Lung microvascular endothelial cell (primary cell): ENCODE results near the gene ADSS1. TPM values are rescaled to one million over a fixed set of nuclear protein-coding genes. Genes with fewer than 3 reads are reported as not detected.

Experiments
- DNase-seq, 2 donors: peaks; one replicate each; pipeline versions ENCODE4 v3.0.0 to v3.0.0-alpha.2; 2010; ENCODE audit warnings: low read depth in 2 of 2
- total RNA-seq: library from RNA; depleted of rRNA; stranded (reverse); fragments of >200 nt; gene quantifications from 2 replicates; pipeline ENCODE4 v1.2.1, GENCODE V29; 2014

ADSS1 gene
- total RNA-seq, 1 donor from 2014 or later: 1.8 TPM

DNA sequence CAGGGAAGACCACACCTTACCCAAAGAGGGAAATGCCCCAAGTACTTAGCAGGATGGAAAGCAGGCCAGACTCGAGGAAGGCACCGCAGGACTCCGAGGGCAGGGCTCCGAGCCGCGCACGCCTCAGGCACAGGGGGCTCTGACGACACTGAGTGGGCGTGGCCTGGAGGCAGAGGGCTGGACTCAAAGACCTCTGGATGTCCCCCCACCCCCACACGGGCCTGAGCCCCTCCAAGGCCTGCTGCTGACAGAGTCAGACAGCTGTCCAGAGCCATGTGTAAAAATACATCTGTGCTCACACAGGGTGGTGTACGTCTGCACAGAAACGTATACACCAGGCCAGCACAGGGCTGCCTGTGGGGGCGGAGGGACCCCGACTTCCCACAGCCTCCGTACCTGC lies 70.1 kb downstream of the ADSS1 start:
- DNase-seq: peak; percentile 57 to 62

DNA sequence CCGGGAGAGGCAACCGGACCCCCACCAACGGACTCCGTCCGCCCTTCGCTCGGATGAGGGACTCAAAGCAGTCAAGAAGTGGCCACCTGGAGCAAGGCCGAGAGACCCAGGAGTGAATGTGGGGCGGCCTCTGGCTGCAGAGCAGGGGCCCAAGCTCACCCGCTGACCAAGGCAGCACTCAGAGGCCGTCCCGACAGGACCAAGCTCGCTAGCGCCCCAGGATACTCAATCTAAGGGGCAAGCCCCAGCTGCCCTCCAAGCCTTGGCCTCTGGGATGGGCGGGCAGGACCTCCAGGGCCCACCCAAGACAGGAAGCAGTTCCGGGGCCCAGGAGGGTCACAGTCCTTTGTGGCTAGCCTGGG lies 70.6 kb downstream of the ADSS1 start:
- peak; percentile 40 to 50 for DNase-seq

- DNase-seq: peak in 1 of 2 donors; percentile 30
Observed at GRCh38 chr14:104794993-104795780, 71.2 kb downstream of the ADSS1 start, which contains the start of gene AKT1. Gene AKT1, minus strand, starts transcription at chr14:104795748. Its CDS starts 3,105 bp downstream, at chr14:104792643.

- DNase-seq: peak; percentile 51 to 59
Observed at GRCh38 chr14:104795781-104796686, 72.0 kb downstream of the ADSS1 start.

DNA sequence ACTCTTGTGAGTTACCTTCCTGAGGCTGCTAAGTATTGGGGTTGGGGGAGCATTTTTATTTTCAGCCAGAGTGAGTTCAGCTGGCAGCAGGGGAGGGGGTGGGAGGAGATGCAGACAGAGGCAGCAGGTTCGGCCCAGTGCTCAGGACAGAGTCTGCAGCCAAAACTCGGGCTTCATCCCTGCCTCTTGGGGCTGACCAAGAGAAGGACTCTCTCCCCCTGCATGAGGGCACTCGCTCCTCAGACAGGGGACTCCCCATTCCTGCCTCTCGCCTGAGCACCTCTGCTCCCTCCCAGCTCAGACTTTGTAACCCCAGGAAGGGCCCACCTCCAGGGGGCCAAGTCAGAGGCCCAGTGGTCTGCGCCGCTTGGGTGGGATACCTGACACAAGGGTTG lies 72.7 kb downstream of the ADSS1 start:
- DNase-seq: no peak

Other genes starting within 250 kb of the ADSS1 start
- not detected in 2 replicates for gene C14orf180, start 144.5 kb upstream of the ADSS1 start, total RNA-seq
- not detected in 2 replicates for gene TMEM179, start 119.5 kb upstream of the ADSS1 start, total RNA-seq
- gene INF2, start 34.6 kb upstream of the ADSS1 start, total RNA-seq: 22.2 and 23.2 TPM in 2 replicates
- 77.4 and 82.3 TPM in 2 replicates for gene SIVA1, start 28.9 kb downstream of the ADSS1 start, total RNA-seq
- 107 and 129 TPM in 2 replicates for gene AKT1, start 71.5 kb downstream of the ADSS1 start, total RNA-seq
- 2.6 and 4.4 TPM in 2 replicates for gene ZBTB42, start 76.9 kb downstream of the ADSS1 start, total RNA-seq
- 2.8 and 5.0 TPM in 2 replicates for gene CEP170B, start 141.0 kb downstream of the ADSS1 start, total RNA-seq
- gene PLD4, start 200.7 kb downstream of the ADSS1 start, total RNA-seq: under 0.01 TPM in 1 of 2 replicates, not detected in the other